H9 (cell line): ENCODE results near the gene TIAM2. TPM values are rescaled to one million over a fixed set of nuclear protein-coding genes. Genes with fewer than 3 reads are reported as not detected.

Experiments used
- DNase-seq: peaks from one replicate; pipeline ENCODE4 v3.0.0-alpha.2; 2017
- H2AFZ ChIP-seq: one replicate; pipeline ENCODE4 v1.6.1; 2013; ENCODE audit warnings: mild to moderate bottlenecking, low read length, control low read depth, moderate library complexity
- H2AK5ac ChIP-seq: 2 replicates; pipeline ENCODE4 v1.6.1; 2013; ENCODE audit warnings: low read length, control low read depth, mixed read lengths; ENCODE audit not compliant: insufficient read length
- H2BK120ac ChIP-seq: one replicate; pipeline ENCODE4 v1.6.1; 2013; ENCODE audit warnings: low read depth, mild to moderate bottlenecking, low read length, control low read depth, inconsistent platforms; ENCODE audit not compliant: poor library complexity, severe bottlenecking
- H2BK12ac ChIP-seq: 2 replicates; pipeline ENCODE4 v1.6.1; 2013; ENCODE audit warnings: low read length, control low read depth, mixed read lengths, low read depth; ENCODE audit not compliant: insufficient read length
- H2BK15ac ChIP-seq: 2 replicates; pipeline ENCODE4 v1.6.1; 2013; ENCODE audit warnings: low read depth, low read length, control low read depth
- H2BK20ac ChIP-seq: one replicate; pipeline ENCODE4 v1.6.1; 2013; ENCODE audit warnings: low read depth, mild to moderate bottlenecking, low read length, control low read depth, inconsistent platforms; ENCODE audit not compliant: poor library complexity, severe bottlenecking
- H2BK5ac ChIP-seq: 2 replicates; pipeline ENCODE4 v1.6.1; 2013; ENCODE audit warnings: low read length, control low read depth, mixed read lengths; ENCODE audit not compliant: insufficient read length
- H3K14ac ChIP-seq: 2 replicates; pipeline ENCODE4 v1.6.1; 2013; ENCODE audit warnings: low read length, control low read depth; ENCODE audit not compliant: insufficient read depth
- H3K18ac ChIP-seq: 2 replicates; pipeline ENCODE4 v1.6.1; 2013; ENCODE audit warnings: low read depth, mild to moderate bottlenecking, mixed read lengths, low read length, control low read depth; ENCODE audit not compliant: insufficient read length
- H3K23ac ChIP-seq: 2 replicates; pipeline ENCODE4 v1.6.1; 2013; ENCODE audit warnings: low read length, control low read depth, mixed read lengths, low read depth; ENCODE audit not compliant: insufficient read length
- H3K23me2 ChIP-seq: 2 replicates; pipeline ENCODE4 v1.6.1; 2013; ENCODE audit warnings: low read depth, mild to moderate bottlenecking, mixed read lengths, low read length, control low read depth; ENCODE audit not compliant: insufficient read length, poor library complexity, severe bottlenecking
- H3K27ac ChIP-seq: 2 replicates; pipeline ENCODE4 v1.5.1; 2013; ENCODE audit warnings: low read length, control low read depth, mixed read lengths, low read depth; ENCODE audit not compliant: insufficient read length
- H3K27me3 ChIP-seq: 2 replicates; pipeline ENCODE4 v1.6.1; 2013; ENCODE audit warnings: low read length, control low read depth, inconsistent platforms; ENCODE audit not compliant: insufficient read depth
- H3K4ac ChIP-seq: 2 replicates; pipeline ENCODE4 v1.6.1; 2013; ENCODE audit warnings: low read depth, mild to moderate bottlenecking, control low read depth, inconsistent platforms, low read length, moderate library complexity
- H3K4me1 ChIP-seq: 2 replicates; pipeline ENCODE4 v1.6.1; 2013; ENCODE audit warnings: low read length, control low read depth, inconsistent platforms; ENCODE audit not compliant: insufficient read depth
- H3K4me2 ChIP-seq: 2 replicates; pipeline ENCODE4 v1.6.1; 2013; ENCODE audit warnings: low read length, control low read depth, mixed read lengths; ENCODE audit not compliant: insufficient read length, insufficient read depth
- H3K56ac ChIP-seq: 2 replicates; pipeline ENCODE4 v1.6.1; 2013; ENCODE audit warnings: low read depth, mild to moderate bottlenecking, mixed read lengths, low read length, control low read depth; ENCODE audit not compliant: insufficient read length
- H3K79me1 ChIP-seq: 2 replicates; pipeline ENCODE4 v1.6.1; 2013; ENCODE audit warnings: low read depth, mild to moderate bottlenecking, moderate library complexity, low read length, control low read depth, inconsistent platforms; ENCODE audit not compliant: insufficient read depth, poor library complexity, severe bottlenecking
- H3K79me2 ChIP-seq: 2 replicates; pipeline ENCODE4 v1.6.1; 2013; ENCODE audit warnings: low read length, control low read depth, inconsistent platforms; ENCODE audit not compliant: insufficient read depth
- H3K9ac ChIP-seq: 2 replicates; pipeline ENCODE4 v1.6.1; 2013; ENCODE audit warnings: low read length, control low read depth, mixed read lengths; ENCODE audit not compliant: insufficient read length; ENCODE audit errors: extremely low read depth
- H3K9me3 ChIP-seq: one replicate; pipeline ENCODE4 v1.6.1; 2013; ENCODE audit warnings: low read depth, low read length, inconsistent platforms; ENCODE audit not compliant: control insufficient read depth
- H3T11ph ChIP-seq: one replicate; pipeline ENCODE4 v1.6.1; 2013; ENCODE audit warnings: mild to moderate bottlenecking, low read length, control low read depth, inconsistent platforms
- H4K20me1 ChIP-seq: one replicate; pipeline ENCODE4 v1.6.1; 2013; ENCODE audit not compliant: control insufficient read depth, insufficient read length, insufficient read depth
- H4K5ac ChIP-seq: 2 replicates; pipeline ENCODE4 v1.6.1; 2013; ENCODE audit warnings: low read depth, mild to moderate bottlenecking, mixed read lengths, low read length, control low read depth; ENCODE audit not compliant: insufficient read length
- H4K8ac ChIP-seq: replicated peaks from 2 replicates; pipeline ENCODE4 v1.6.1; 2013; ENCODE audit warnings: low read length, control low read depth, mixed read lengths, low read depth; ENCODE audit not compliant: insufficient read length
- H4K91ac ChIP-seq: 2 replicates; pipeline ENCODE4 v1.6.1; 2013; ENCODE audit warnings: low read depth, mild to moderate bottlenecking, moderate library complexity, mixed read lengths, low read length, control low read depth; ENCODE audit not compliant: insufficient read length
- H3K27ac Mint-ChIP-seq, 3 experiments: 2 replicates in 2 of 3; 3 replicates in 1 of 3; pipeline ENCODE4 v1.8.0; 2020 to 2021; ENCODE audit warnings: mixed read lengths in 3 of 3, mild to moderate bottlenecking in 1 of 3, moderate library complexity in 1 of 3
- H3K27me3 Mint-ChIP-seq: 2 replicates; pipeline ENCODE4 v1.8.0; 2021; ENCODE audit warnings: low read depth, mild to moderate bottlenecking, moderate library complexity, mixed read lengths
- H3K36me3 Mint-ChIP-seq, 3 experiments: 2 replicates in 2 of 3; 3 replicates in 1 of 3; pipeline ENCODE4 v1.8.0; 2020 to 2021; ENCODE audit warnings: low read depth in 3 of 3, mixed read lengths in 3 of 3; ENCODE audit not compliant: insufficient read depth in 1 of 3
- H3K4me1 Mint-ChIP-seq, 2 experiments: 2 replicates each; pipeline ENCODE4 v1.8.0; 2020; ENCODE audit warnings: mixed read lengths in 2 of 2
- H3K4me3 Mint-ChIP-seq, 2 experiments: 2 replicates in 1 of 2; 3 replicates in 1 of 2; pipeline ENCODE4 v1.8.0; 2020 to 2021; ENCODE audit warnings: mild to moderate bottlenecking in 2 of 2, mixed read lengths in 2 of 2, moderate library complexity in 1 of 2
- H3K9me3 Mint-ChIP-seq, 2 experiments: 2 replicates in 1 of 2; 3 replicates in 1 of 2; pipeline ENCODE4 v1.8.0; 2020; ENCODE audit warnings: mild to moderate bottlenecking in 2 of 2, mixed read lengths in 2 of 2, moderate library complexity in 1 of 2
- CTCF ChIP-seq: fragments of 200-600 bp; sonication (generic); conservative IDR thresholded peaks from 3 replicates; pipeline ENCODE4 v1.8.0; 2021; ENCODE audit warnings: antibody characterized with exemption, mild to moderate bottlenecking
- WGBS: extraction: QIAGEN DNeasy Blood & Tissue Kit; methylation state at CpG from one replicate; pipeline ENCODE4 v1.1.7; 2013; ENCODE audit warnings: missing lambda C conversion rate, low lambda C conversion rate, mixed read lengths; ENCODE audit not compliant: insufficient read length; ENCODE audit errors: extremely low coverage; 5-methylcytosine and 5-hydroxymethylcytosine counted together
- total RNA-seq: library from RNA; stranded (reverse); gene quantifications from 2 replicates; pipeline ENCODE4 v1.2.1, GENCODE V29; 2021

The TIAM2 gene
- total RNA-seq, 1 experiment from 2014 or later, result 6.3 TPM

DNA sequence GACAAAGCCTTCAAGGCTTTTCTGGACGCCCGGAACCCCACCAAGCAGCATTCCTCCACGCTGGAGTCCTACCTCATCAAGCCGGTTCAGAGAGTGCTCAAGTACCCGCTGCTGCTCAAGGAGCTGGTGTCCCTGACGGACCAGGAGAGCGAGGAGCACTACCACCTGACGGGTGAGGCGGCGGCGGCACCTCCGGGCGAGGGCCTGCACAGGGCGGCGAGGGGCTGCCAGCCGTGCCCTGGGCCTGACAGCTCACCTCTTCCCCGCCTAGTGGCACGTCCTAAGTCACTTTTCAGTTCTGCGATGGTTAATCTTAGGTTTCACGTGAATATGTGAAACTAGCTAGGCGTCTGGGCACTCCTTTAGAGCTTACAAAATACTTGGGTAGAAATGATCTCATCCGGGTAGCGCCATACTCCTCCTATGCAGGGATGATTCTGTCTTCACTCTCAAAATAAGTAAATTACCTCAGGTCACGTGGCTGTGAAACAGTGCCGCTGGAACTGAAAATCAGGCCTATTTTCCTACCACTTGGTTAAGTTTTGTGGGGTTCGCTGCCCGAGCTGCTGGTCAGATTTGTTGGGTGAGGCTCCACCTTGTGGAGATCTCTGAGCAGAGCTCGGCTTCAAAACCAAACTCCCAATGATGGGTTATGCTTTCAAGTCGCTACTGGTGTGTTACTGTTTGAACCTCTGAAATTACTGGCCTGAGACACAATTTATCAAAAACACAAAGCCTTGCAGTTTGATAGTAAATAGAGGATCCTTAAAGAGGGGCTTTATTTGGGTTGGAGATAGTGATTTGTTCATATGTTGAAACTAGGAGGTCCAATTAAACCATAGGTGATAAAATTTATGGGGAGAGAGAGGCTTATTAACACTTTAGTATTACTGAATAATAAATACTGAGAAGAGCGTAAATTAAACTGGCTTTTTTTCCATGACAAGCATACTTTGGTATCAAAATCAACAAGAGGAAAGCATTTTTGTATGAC is 253.2 kb downstream of the TIAM2 start:
- H2BK5ac ChIP-seq, result no peak overlapping the region
- no peaks in the 10 kb centered on the region for H3K27me3 Mint-ChIP-seq
- H3K9me3 Mint-ChIP-seq, result no peaks in the 10 kb centered on the region
- no peak overlapping the region for H2BK120ac ChIP-seq
- WGBS, result no CpG with 5 or more reads among the region's 30 CpGs
- H3K4me2 ChIP-seq, result no peak overlapping the region
- no peak overlapping the region for H3K23ac ChIP-seq
- no peak overlapping the region for H3K14ac ChIP-seq
- no peak overlapping the region for H2AFZ ChIP-seq
- H2BK20ac ChIP-seq, result no peak overlapping the region
- H2BK12ac ChIP-seq, result no peak overlapping the region
- H3K27ac ChIP-seq, result no peak overlapping the region
- H3K36me3 Mint-ChIP-seq, result peaks cover 6 to 55% (median 51%) of the 10 kb centered on the region in 3 experiments; a peak in 6 of 7 replicates
- H3K4ac ChIP-seq, result no peak overlapping the region
- peaks cover 14 to 17% of the 10 kb centered on the region in 2 experiments for H3K4me1 Mint-ChIP-seq
- H3K27ac Mint-ChIP-seq, result peak overlapping the region; percentile 65 to 79 (median 70); a peak in 5 of 7 replicates
- no peaks in the 10 kb centered on the region for H3K79me2 ChIP-seq
- H2BK15ac ChIP-seq, result no peak overlapping the region
- H4K8ac ChIP-seq, result no peak overlapping the region
- no peak overlapping the region for H3K18ac ChIP-seq
- peak; percentile 66 for DNase-seq
- no peaks in the 10 kb centered on the region for H3K4me1 ChIP-seq
- H2AK5ac ChIP-seq, result no peak overlapping the region
- H3K4me3 Mint-ChIP-seq, result no peak overlapping the region
- H3T11ph ChIP-seq, result no peak overlapping the region
- H4K91ac ChIP-seq, result no peak overlapping the region
- TF ChIP-seq CTCF, result peak; percentile 80
- H3K9me3 ChIP-seq, result no peaks in the 10 kb centered on the region
- no peaks in the 10 kb centered on the region for H3K79me1 ChIP-seq
- no peaks in the 10 kb centered on the region for H4K20me1 ChIP-seq
- H3K27me3 ChIP-seq, result no peaks in the 10 kb centered on the region
- no peaks in the 10 kb centered on the region for H3K23me2 ChIP-seq
- no peak overlapping the region for H3K9ac ChIP-seq
- H4K5ac ChIP-seq, result no peak overlapping the region
- H3K56ac ChIP-seq, result no peak overlapping the region
